Peyer's patch (tissue), 4 donors: Measurements from ENCODE around the gene MYL4.

Experiments
- POLR2A ChIP-seq, 2 donors: fragments of 450-650 bp; IDR thresholded peaks; one replicate each; pipeline ENCODE4 v1.5.1; 2017; ENCODE audit warnings: antibody characterized with exemption in 2 of 2, mild to moderate bottlenecking in 2 of 2, moderate library complexity in 2 of 2
- TF ChIP-seq, protein P1 (sequence below), 6 experiments: fragments of 450-650 bp in 4 of 6; fragments of 200-600 bp in 2 of 6; sonication (generic) in 1 of 6; IDR thresholded peaks; one replicate each; pipeline ENCODE4 v1.5.1; 2017 to 2019; ENCODE audit warnings: antibody characterized with exemption in 6 of 6, mild to moderate bottlenecking in 3 of 6, moderate library complexity in 1 of 6

DNA sequence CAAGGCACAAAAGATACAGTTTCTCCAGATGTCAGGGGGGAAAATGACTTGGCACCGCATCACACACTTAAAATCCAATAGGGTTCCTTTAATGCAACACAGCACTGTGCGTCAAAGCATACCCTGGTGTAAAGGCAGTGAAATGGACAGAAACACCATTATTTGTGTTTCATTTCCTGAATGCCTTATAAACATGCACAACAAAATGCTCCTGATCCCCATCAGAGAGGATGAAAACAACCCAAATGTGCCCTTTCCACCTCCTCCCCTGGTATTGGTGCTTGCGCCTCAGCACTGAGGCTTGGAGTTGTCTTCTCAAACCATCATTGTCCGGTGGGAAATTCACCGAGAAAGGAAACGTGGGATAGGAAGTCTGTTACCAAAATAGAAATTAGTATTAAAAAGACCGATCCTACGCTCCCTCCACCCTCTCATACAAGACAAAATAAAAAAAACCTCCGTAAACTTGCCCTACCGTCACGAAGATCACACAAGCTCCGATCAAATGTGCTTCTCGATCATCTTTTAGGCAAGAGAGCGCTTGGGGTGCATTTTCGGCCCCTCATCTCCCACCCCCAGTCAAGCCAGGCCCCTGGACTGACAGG, 20.8 kb upstream of the MYL4 start:
- TF ChIP-seq, protein P1, sequence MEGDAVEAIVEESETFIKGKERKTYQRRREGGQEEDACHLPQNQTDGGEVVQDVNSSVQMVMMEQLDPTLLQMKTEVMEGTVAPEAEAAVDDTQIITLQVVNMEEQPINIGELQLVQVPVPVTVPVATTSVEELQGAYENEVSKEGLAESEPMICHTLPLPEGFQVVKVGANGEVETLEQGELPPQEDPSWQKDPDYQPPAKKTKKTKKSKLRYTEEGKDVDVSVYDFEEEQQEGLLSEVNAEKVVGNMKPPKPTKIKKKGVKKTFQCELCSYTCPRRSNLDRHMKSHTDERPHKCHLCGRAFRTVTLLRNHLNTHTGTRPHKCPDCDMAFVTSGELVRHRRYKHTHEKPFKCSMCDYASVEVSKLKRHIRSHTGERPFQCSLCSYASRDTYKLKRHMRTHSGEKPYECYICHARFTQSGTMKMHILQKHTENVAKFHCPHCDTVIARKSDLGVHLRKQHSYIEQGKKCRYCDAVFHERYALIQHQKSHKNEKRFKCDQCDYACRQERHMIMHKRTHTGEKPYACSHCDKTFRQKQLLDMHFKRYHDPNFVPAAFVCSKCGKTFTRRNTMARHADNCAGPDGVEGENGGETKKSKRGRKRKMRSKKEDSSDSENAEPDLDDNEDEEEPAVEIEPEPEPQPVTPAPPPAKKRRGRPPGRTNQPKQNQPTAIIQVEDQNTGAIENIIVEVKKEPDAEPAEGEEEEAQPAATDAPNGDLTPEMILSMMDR (IDR thresholded peaks at IDR 0.05) = no peak
- no peak for TF ChIP-seq POLR2A (IDR thresholded peaks at IDR 0.05)
